Astrocyte (in vitro differentiated cells and primary cell): ENCODE measurements around the gene STEAP4. TPM values are rescaled to one million over a fixed set of nuclear protein-coding genes. Genes with fewer than 3 reads are reported as not detected.

Experiments used
- DNase-seq: peaks from one replicate; pipeline ENCODE4 v3.0.0-alpha.2; 2010; ENCODE audit warnings: low read depth
- FAIRE-seq: peaks from 2 replicates; lab custom pipeline; 2011; peaks lifted over from hg19 to GRCh38; lab: Jason Lieb, UNC
- H2AFZ ChIP-seq: 2 replicates; pipeline ENCODE4 v1.6.0; 2012; ENCODE audit warnings: low read depth, low read length, inconsistent platforms
- H3K27ac ChIP-seq: 2 replicates; pipeline ENCODE4 v1.5.1; 2011; ENCODE audit warnings: low read depth, low read length, inconsistent platforms
- H3K27me3 ChIP-seq: 2 replicates; pipeline ENCODE4 v1.6.0; 2011; ENCODE audit warnings: low read length, inconsistent platforms; ENCODE audit not compliant: insufficient read depth
- H3K36me3 ChIP-seq: 2 replicates; pipeline ENCODE4 v1.5.1; 2011; ENCODE audit warnings: low read length, inconsistent platforms; ENCODE audit not compliant: insufficient read depth
- H3K4me1 ChIP-seq: 2 replicates; pipeline ENCODE4 v1.5.1; 2011; ENCODE audit warnings: low read length, inconsistent platforms; ENCODE audit not compliant: insufficient read depth
- H3K4me2 ChIP-seq: 2 replicates; pipeline ENCODE4 v1.6.0; 2012; ENCODE audit warnings: low read length, inconsistent platforms
- H3K4me3 ChIP-seq: 2 replicates; pipeline ENCODE4 v1.5.1; 2011; ENCODE audit warnings: low read depth, mild to moderate bottlenecking, low read length, inconsistent platforms; ENCODE audit not compliant: insufficient read depth
- H3K79me2 ChIP-seq: 2 replicates; pipeline ENCODE4 v1.6.0; 2012; ENCODE audit warnings: mild to moderate bottlenecking, low read length, inconsistent platforms; ENCODE audit not compliant: insufficient read depth
- H3K9ac ChIP-seq: 2 replicates; pipeline ENCODE4 v1.6.0; 2012; ENCODE audit warnings: mild to moderate bottlenecking, low read length, inconsistent platforms
- H3K9me3 ChIP-seq: 2 replicates; pipeline ENCODE4 v1.5.1; 2012; ENCODE audit warnings: low read depth, mild to moderate bottlenecking, low read length, inconsistent platforms; ENCODE audit not compliant: insufficient read depth
- H4K20me1 ChIP-seq: 2 replicates; pipeline ENCODE4 v1.6.0; 2012; ENCODE audit warnings: low read length, inconsistent platforms; ENCODE audit not compliant: insufficient read depth
- H3K27ac Mint-ChIP-seq: one replicate; pipeline ENCODE4 v1.8.0; 2021; ENCODE audit warnings: mild to moderate bottlenecking, mixed read lengths; ENCODE audit not compliant: unreplicated experiment
- H3K27me3 Mint-ChIP-seq: one replicate; pipeline ENCODE4 v1.8.0; 2021; ENCODE audit warnings: low read depth, mixed read lengths; ENCODE audit not compliant: unreplicated experiment
- H3K36me3 Mint-ChIP-seq: one replicate; pipeline ENCODE4 v1.8.0; 2021; ENCODE audit warnings: low read depth, mixed read lengths; ENCODE audit not compliant: unreplicated experiment
- H3K4me1 Mint-ChIP-seq: one replicate; pipeline ENCODE4 v1.8.0; 2021; ENCODE audit warnings: low read depth, mixed read lengths; ENCODE audit not compliant: unreplicated experiment
- H3K4me3 Mint-ChIP-seq: one replicate; pipeline ENCODE4 v1.8.0; 2021; ENCODE audit warnings: mild to moderate bottlenecking, moderate library complexity, mixed read lengths; ENCODE audit not compliant: unreplicated experiment
- H3K9me3 Mint-ChIP-seq: one replicate; pipeline ENCODE4 v1.8.0; 2021; ENCODE audit warnings: mild to moderate bottlenecking, mixed read lengths; ENCODE audit not compliant: unreplicated experiment
- CTCF ChIP-seq: IDR thresholded peaks from 2 replicates; pipeline ENCODE4 v1.5.1; 2011; ENCODE audit warnings: low read depth, mild to moderate bottlenecking, inconsistent platforms, low read length, moderate library complexity; ENCODE audit not compliant: insufficient read depth
- EZH2 ChIP-seq: IDR thresholded peaks from 2 replicates; pipeline ENCODE4 v1.6.1; 2012; ENCODE audit warnings: mild to moderate bottlenecking, low read length, inconsistent platforms; ENCODE audit not compliant: insufficient read depth
- total RNA-seq: library from RNA; stranded (reverse); gene quantifications from 2 replicates; pipeline ENCODE4 v1.2.1, GENCODE V29; 2021

STEAP4 gene
- total RNA-seq, 1 donor from 2014 or later, result not detected

GRCh38 chr7:88311675-88312036 lies 5.0 kb upstream of the STEAP4 start:
- H3K27ac ChIP-seq, result no peak overlapping the region
- Mint-ChIP-seq H3K4me3 (no peak overlapping the region), H3K27me3 (peaks cover 11% of the 10 kb centered on the region), H3K27ac (no peak overlapping the region), H3K36me3 (no peaks in the 10 kb centered on the region), H3K4me1 (peaks cover 4% of the 10 kb centered on the region), H3K9me3 (no peaks in the 10 kb centered on the region)
- no peaks in the 10 kb centered on the region for H3K9me3 ChIP-seq
- no peak overlapping the region for H3K4me3 ChIP-seq
- H2AFZ ChIP-seq, result no peak overlapping the region
- DNase-seq (peak; percentile 6), FAIRE-seq (no peak)
- H3K79me2 ChIP-seq, result no peaks in the 10 kb centered on the region
- no peak overlapping the region for H3K4me2 ChIP-seq
- peaks cover 7% of the 10 kb centered on the region for H3K27me3 ChIP-seq
- no peaks in the 10 kb centered on the region for H4K20me1 ChIP-seq
- TF ChIP-seq CTCF, result no peak
- TF ChIP-seq EZH2, result no peak
- no peaks in the 10 kb centered on the region for H3K36me3 ChIP-seq
- H3K9ac ChIP-seq, result no peak overlapping the region
- no peaks in the 10 kb centered on the region for H3K4me1 ChIP-seq

GRCh38 chr7:88310956-88311674 lies 4.4 kb upstream of the STEAP4 start:
- Histone ChIP-seq H4K20me1 (no peaks in the 10 kb centered on the region), H2AFZ (no peak overlapping the region), H3K9me3 (no peaks in the 10 kb centered on the region), H3K9ac (no peak overlapping the region), H3K27ac (no peak overlapping the region), H3K36me3 (no peaks in the 10 kb centered on the region), H3K79me2 (no peaks in the 10 kb centered on the region), H3K4me1 (no peaks in the 10 kb centered on the region), H3K4me2 (no peak overlapping the region), H3K4me3 (no peak overlapping the region), H3K27me3 (peaks cover 12% of the 10 kb centered on the region)
- Mint-ChIP-seq H3K36me3 (no peaks in the 10 kb centered on the region), H3K27ac (no peak overlapping the region), H3K27me3 (peaks cover 17% of the 10 kb centered on the region), H3K4me1 (peaks cover 4% of the 10 kb centered on the region), H3K9me3 (no peaks in the 10 kb centered on the region), H3K4me3 (no peak overlapping the region)
- DNase-seq, result no peak
- TF ChIP-seq EZH2 (no peak), CTCF (no peak)
- no peak for FAIRE-seq

- Histone ChIP-seq H3K4me2 (no peak overlapping the region), H3K27ac (no peak overlapping the region), H2AFZ (no peak overlapping the region), H3K9me3 (no peaks in the 10 kb centered on the region), H3K9ac (no peak overlapping the region), H3K4me1 (no peaks in the 10 kb centered on the region), H3K36me3 (no peaks in the 10 kb centered on the region), H3K27me3 (peaks cover 15% of the 10 kb centered on the region), H3K4me3 (no peak overlapping the region), H3K79me2 (no peaks in the 10 kb centered on the region), H4K20me1 (no peaks in the 10 kb centered on the region)
- DNase-seq (no peak), FAIRE-seq (no peak)
- Mint-ChIP-seq H3K27ac (no peak overlapping the region), H3K4me3 (no peak overlapping the region), H3K27me3 (peaks cover 21% of the 10 kb centered on the region), H3K4me1 (peaks cover 4% of the 10 kb centered on the region), H3K9me3 (no peaks in the 10 kb centered on the region), H3K36me3 (no peaks in the 10 kb centered on the region)
- TF ChIP-seq EZH2 (no peak), CTCF (no peak)
These were observed 3.1 kb upstream of the STEAP4 start for GRCh38 chr7:88309819-88310218.
